Endometrial microvascular endothelial cells (primary cell): ENCODE data around the gene RAC2. TPM values are rescaled to one million over a fixed set of nuclear protein-coding genes. Genes with fewer than 3 reads are reported as not detected.
"Not testable (repeated sequence)": the region's sequence is repeated elsewhere in the genome, so short reads cannot be mapped to it uniquely, and the experiment has no call there.

Experiments
- in situ Hi-C: cut with HindIII; loops from 2 replicates; pipeline ENCODE4 v1.10.0; 2017; ENCODE audit warnings: low sequenced_read_pairs, low pct_unique_long_range_greater_than_20kb; ENCODE audit errors: inconsistent ontology term
- total RNA-seq: library from RNA; depleted of rRNA; stranded (reverse); fragments of >200 nt; gene quantifications from one replicate; pipeline ENCODE4 v1.2.3, GENCODE V29; 2015; ENCODE audit errors: inconsistent ontology term

Gene RAC2
- total RNA-seq, 1 donor from 2014 or later: 398 TPM

- in situ Hi-C loops: no loop called here
Measured at GRCh38 chr22:37211866-37212173, 32.2 kb downstream of the RAC2 start.

- in situ Hi-C loops: no loop called here
Measured at GRCh38 chr22:37211075-37211865, 32.8 kb downstream of the RAC2 start.

GRCh38 chr22:37210041-37210803 lies 33.8 kb downstream of the RAC2 start:
- in situ Hi-C loops: no loop called here

- in situ Hi-C loops: no loop called here
Measured at GRCh38 chr22:37209140-37209845, 34.8 kb downstream of the RAC2 start.

- in situ Hi-C loops: no loop called here
Measured at GRCh38 chr22:37208401-37209139, 35.5 kb downstream of the RAC2 start.

- in situ Hi-C loops: no loop called here
Measured at GRCh38 chr22:37207981-37208380, 36.1 kb downstream of the RAC2 start.

GRCh38 chr22:37206841-37207821 lies 36.9 kb downstream of the RAC2 start:
- in situ Hi-C loops: no loop called here

- in situ Hi-C loops: no loop called here
Measured at GRCh38 chr22:37206118-37206840, 37.8 kb downstream of the RAC2 start.

- in situ Hi-C loops: no loop called here
Measured at GRCh38 chr22:37205046-37205445, 39.0 kb downstream of the RAC2 start.

- in situ Hi-C loops: no loop called here
Measured at GRCh38 chr22:37204045-37204655, 39.9 kb downstream of the RAC2 start.

GRCh38 chr22:37203354-37204044 lies 40.6 kb downstream of the RAC2 start:
- in situ Hi-C loops: no loop called here

GRCh38 chr22:37202716-37203115 lies 41.4 kb downstream of the RAC2 start:
- in situ Hi-C loops: no loop called here

GRCh38 chr22:37202001-37202555 lies 42.0 kb downstream of the RAC2 start:
- in situ Hi-C loops: no loop called here

GRCh38 chr22:37201443-37201820 lies 42.6 kb downstream of the RAC2 start:
- in situ Hi-C loops: not testable (repeated sequence)

- in situ Hi-C loops: no loop called here
Measured at GRCh38 chr22:37199760-37200108, 44.3 kb downstream of the RAC2 start.

- in situ Hi-C loops: no loop called here
Measured at GRCh38 chr22:37199103-37199759, 44.8 kb downstream of the RAC2 start.
